HepG2 (cell line): ENCODE results near the gene PGP. TPM values are rescaled to one million over a fixed set of nuclear protein-coding genes. Genes with fewer than 3 reads are reported as not detected.

Experiments
- ATAC-seq: fragments of 200-7000 bp; cut with Tn5 transposase; 3 replicates; pipeline ENCODE4 v1.9.1; 2020; ENCODE audit warnings: mild to moderate bottlenecking, moderate library complexity
- BruUV-seq: library from RNA; stranded (reverse); fragments of 400-500 nt; replicated peaks from 2 replicates; lab custom pipeline; 2021; lab: Mats Ljungman, UMichigan
- CTCF ChIA-PET: fragments of 300-600 bp; formaldehyde crosslinking; extraction: SDS; loops from one replicate; lab custom pipeline; 2021; ENCODE audit warnings: low total read pairs, inconsistent platforms, low intra/inter-chr PET ratio; lab: Yijun Ruan, JAX
- POLR2A ChIA-PET: fragments of 350-600 bp; sonication (Branson Sonifier 250); formaldehyde crosslinking; loops from one replicate; lab custom pipeline; 2020; ENCODE audit warnings: antibody characterized with exemption, inconsistent platforms; lab: Yijun Ruan, JAX
- DNase-seq: peaks from one replicate; pipeline ENCODE4 v3.0.0-alpha.2; 2015; ENCODE audit warnings: low spot score
- FAIRE-seq: peaks from 3 replicates; lab custom pipeline; 2011; peaks lifted over from hg19 to GRCh38; lab: Jason Lieb, UNC
- H2AFZ ChIP-seq: one replicate; pipeline ENCODE4 v1.6.1; 2011; ENCODE audit warnings: low read length, inconsistent platforms
- H3K27ac ChIP-seq: fragments of 300-600 bp; 3 replicates; pipeline ENCODE4 v1.8.0; 2011; ENCODE audit warnings: mixed run types, mild to moderate bottlenecking, mixed read lengths, low read length, inconsistent platforms; ENCODE audit not compliant: insufficient read depth; ENCODE audit errors: extremely low read length
- H3K27me3 ChIP-seq, 2 experiments: fragments of 200-600 bp in 1 of 2; 2 replicates in 1 of 2; 3 replicates in 1 of 2; pipeline versions ENCODE4 v1.6.0 to v1.8.0; 2011; ENCODE audit warnings: low read length in 2 of 2, mild to moderate bottlenecking in 2 of 2, moderate library complexity in 2 of 2, inconsistent platforms in 1 of 2; ENCODE audit not compliant: insufficient read depth in 2 of 2, control insufficient read depth in 1 of 2
- H3K36me3 ChIP-seq, 2 experiments: fragments of 200-600 bp in 1 of 2; replicated peaks in 1 of 2; 2 replicates in 1 of 2; 3 replicates in 1 of 2; pipeline versions ENCODE4 v1.5.1 to v1.8.0; 2011; ENCODE audit warnings: low read length in 2 of 2, inconsistent platforms in 1 of 2; ENCODE audit not compliant: insufficient read depth in 2 of 2, control insufficient read depth in 1 of 2
- H3K4me1 ChIP-seq: 2 replicates; pipeline ENCODE4 v1.5.1; 2012; ENCODE audit warnings: low read length, inconsistent platforms; ENCODE audit not compliant: insufficient read depth
- H3K4me2 ChIP-seq: 2 replicates; pipeline ENCODE4 v1.6.0; 2011; ENCODE audit warnings: low read depth, low read length, inconsistent platforms
- H3K4me3 ChIP-seq, 3 experiments: fragments of 200-600 bp in 1 of 3; sonication (generic), shearing (Covaris generic) in 1 of 3; replicated peaks in 1 of 3; 2 replicates each; pipeline ENCODE4 v1.5.1; 2011 to 2016; ENCODE audit warnings: low read length in 3 of 3, inconsistent platforms in 2 of 3, low read depth in 2 of 3, mild to moderate bottlenecking in 2 of 3, control low read depth in 1 of 3, mixed read lengths in 1 of 3; ENCODE audit not compliant: insufficient read depth in 1 of 3
- H3K79me2 ChIP-seq: one replicate; pipeline ENCODE4 v1.6.1; 2011; ENCODE audit warnings: low read length, inconsistent platforms; ENCODE audit not compliant: insufficient read depth
- H3K9ac ChIP-seq: 2 replicates; pipeline ENCODE4 v1.6.0; 2011; ENCODE audit warnings: mild to moderate bottlenecking, low read depth, low read length, inconsistent platforms; ENCODE audit not compliant: insufficient read depth
- H3K9me3 ChIP-seq: 2 replicates; pipeline ENCODE4 v1.5.1; 2012; ENCODE audit warnings: mild to moderate bottlenecking, low read length
- H4K20me1 ChIP-seq: 2 replicates; pipeline ENCODE4 v1.6.0; 2011; ENCODE audit warnings: inconsistent platforms, mild to moderate bottlenecking, low read length, moderate library complexity; ENCODE audit not compliant: insufficient read depth
- AGO2 ChIP-seq: fragments of 200-400 bp; formaldehyde crosslinking; optimal IDR thresholded peaks from 2 replicates; pipeline ENCODE3; 2017; ENCODE audit warnings: mild to moderate bottlenecking, low read depth, low read length, moderate library complexity
- KLF12 ChIP-seq: sonication (generic); formaldehyde crosslinking; IDR thresholded peaks from 2 replicates; pipeline ENCODE4 v1.4.0; 2020; ENCODE audit warnings: missing genetic modification reagents, borderline replicate concordance
- PAWR ChIP-seq: sonication (generic); formaldehyde crosslinking; IDR thresholded peaks from 2 replicates; pipeline ENCODE4 v1.4.0; 2020; ENCODE audit warnings: missing genetic modification reagents, mild to moderate bottlenecking, borderline replicate concordance
- RBFOX2 ChIP-seq: fragments of 200-400 bp; formaldehyde crosslinking; IDR thresholded peaks from 2 replicates; pipeline ENCODE4 v1.6.1; 2017; ENCODE audit warnings: low read depth, mild to moderate bottlenecking, low read length
- ZNF121 ChIP-seq: sonication (generic); formaldehyde crosslinking; IDR thresholded peaks from 2 replicates; pipeline ENCODE4 v1.5.0; 2020; ENCODE audit warnings: mild to moderate bottlenecking, missing genetic modification reagents
- ZNF431 ChIP-seq: sonication (generic); formaldehyde crosslinking; IDR thresholded peaks from 2 replicates; pipeline ENCODE4 v1.9.0; 2022; ENCODE audit warnings: missing genetic modification reagents, low read depth, mild to moderate bottlenecking, borderline replicate concordance
- ZSCAN29 ChIP-seq: sonication (generic); formaldehyde crosslinking; conservative IDR thresholded peaks from 2 replicates; pipeline ENCODE4 v1.4.0; 2020; ENCODE audit warnings: mild to moderate bottlenecking, missing genetic modification reagents
- WGBS: methylation state at CpG from one replicate; pipeline ENCODE4 v1.1.6; 2017; ENCODE audit warnings: low lambda C conversion rate; 5-methylcytosine and 5-hydroxymethylcytosine counted together
- in situ Hi-C: cut with HindIII; loops from 2 replicates; pipeline ENCODE4 v1.10.0; 2017; ENCODE audit warnings: low pct_unique_long_range_greater_than_20kb; ENCODE audit not compliant: extremely low pct_ligation_motif_present
- intact Hi-C: fragments of 100-400 bp; cut with micrococcal nuclease; formaldehyde crosslinking; loops from one replicate; pipeline ENCODE4 v1.10.0; 2022; ENCODE audit not compliant: unreplicated experiment
- polyA plus RNA-seq, 8 experiments: library from polyadenylated mRNA; depleted of rRNA in 3 of 8; stranded (reverse) in 7 of 8; unstranded in 1 of 8; fragments of >200 nt; fragmentation: Illumina TruSeq in 4 of 8; extraction: Trizol in 4 of 8; gene quantifications; 2 replicates each; pipeline versions ENCODE4 v1.2.1 to v1.2.3, GENCODE V29; 2011 to 2016; ENCODE audit warnings: low read depth in 4 of 8, missing spikeins in 1 of 8, mixed read lengths in 1 of 8; ENCODE audit not compliant: insufficient read depth in 1 of 8
- total RNA-seq, 5 experiments: library from RNA; depleted of rRNA; stranded (reverse); fragments of >200 nt; fragmentation: Illumina TruSeq; extraction: Trizol; gene quantifications; 2 replicates each; pipeline ENCODE4 v1.2.3, GENCODE V29; 2016; ENCODE audit warnings: low read depth in 1 of 5

The PGP gene
- total and polyA plus RNA-seq, 2 of the 13 experiments (the other 11 are each of a cell fraction or from before 2014, with no cell fraction given): 7.3 to 18.3 TPM

DNA sequence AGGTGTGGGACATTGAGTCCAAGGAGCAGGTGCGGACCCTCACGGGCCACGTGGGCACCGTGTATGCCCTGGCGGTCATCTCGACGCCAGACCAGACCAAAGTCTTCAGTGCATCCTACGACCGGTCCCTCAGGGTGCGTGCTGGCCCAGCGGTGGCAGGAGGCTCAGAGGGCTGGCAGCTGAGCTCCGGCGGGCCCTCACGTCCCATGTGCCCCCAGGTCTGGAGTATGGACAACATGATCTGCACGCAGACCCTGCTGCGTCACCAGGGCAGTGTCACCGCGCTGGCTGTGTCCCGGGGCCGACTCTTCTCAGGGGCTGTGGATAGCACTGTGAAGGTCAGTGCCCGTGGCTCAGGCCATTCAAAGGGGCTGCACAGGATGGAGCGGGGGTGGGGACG, 38.6 kb downstream of the PGP start:
- no peak for TF ChIP-seq RBFOX2
- TF ChIP-seq ZNF431 (CRISPR knock-in tag): no peak
- TF ChIP-seq ZNF121 (CRISPR knock-in tag): no peak
- no peak for TF ChIP-seq PAWR (CRISPR knock-in tag)
- no peak for TF ChIP-seq ZSCAN29 (CRISPR knock-in tag)
- intact Hi-C loops: no loop called here
- Histone ChIP-seq H3K36me3 (peaks cover 10 to 26% of the 10 kb centered on the region in 2 experiments; a peak in 2 of 5 replicates), H3K27me3 (no peaks in the 10 kb centered on the region), H3K4me1 (no peaks in the 10 kb centered on the region; the same call in 1 of the 2 replicates), H3K79me2 (no peaks in the 10 kb centered on the region), H3K4me3 (no peak overlapping the region), H4K20me1 (no peaks in the 10 kb centered on the region), H3K9me3 (no peaks in the 10 kb centered on the region), H3K4me2 (no peak overlapping the region), H3K9ac (no peak overlapping the region), H2AFZ (no peak overlapping the region), H3K27ac (no peak overlapping the region)
- WGBS: 99% methylated on average over 16 of the region's 23 CpGs
- no TSS peak for BruUV-seq
- FAIRE-seq (no peak), DNase-seq (no peak), ATAC-seq (no peak)
- ChIA-PET POLR2A (no interaction called here), CTCF (no interaction called here)
- in situ Hi-C loops: no loop called here

DNA sequence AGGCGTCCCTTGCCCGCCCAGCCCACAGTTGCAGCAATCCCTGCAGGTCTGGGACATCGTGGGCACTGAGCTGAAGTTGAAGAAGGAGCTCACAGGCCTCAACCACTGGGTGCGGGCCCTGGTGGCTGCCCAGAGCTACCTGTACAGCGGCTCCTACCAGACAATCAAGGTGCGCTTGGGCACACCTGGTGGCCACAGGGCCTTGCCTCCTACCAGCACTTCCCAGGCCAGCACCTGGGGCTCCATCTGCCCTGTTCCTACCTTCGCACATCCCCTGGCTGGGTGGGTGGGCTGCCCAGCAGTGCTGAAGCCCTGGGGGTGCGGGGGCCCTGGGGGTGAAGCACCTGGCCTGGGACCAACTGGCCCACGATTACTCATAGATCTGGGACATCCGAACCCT, 39.2 kb downstream of the PGP start:
- POLR2A ChIA-PET: no interaction called here
- Histone ChIP-seq H2AFZ (no peak overlapping the region), H3K9me3 (no peaks in the 10 kb centered on the region), H3K27ac (no peak overlapping the region), H3K9ac (no peak overlapping the region), H3K27me3 (no peaks in the 10 kb centered on the region), H4K20me1 (no peaks in the 10 kb centered on the region), H3K4me3 (no peak overlapping the region), H3K36me3 (peaks cover 10 to 26% of the 10 kb centered on the region in 2 experiments; a peak in 2 of 5 replicates), H3K79me2 (no peaks in the 10 kb centered on the region), H3K4me1 (no peaks in the 10 kb centered on the region), H3K4me2 (no peak overlapping the region)
- DNase-seq (no peak), ATAC-seq (peak; percentile 3; the same call in 1 of the 3 replicates), FAIRE-seq (no peak)
- CTCF ChIA-PET: no interaction called here
- intact Hi-C loops: no loop called here
- TF ChIP-seq KLF12 (CRISPR knock-in tag) (no peak), AGO2 (peak; percentile 10)
- WGBS: 89% methylated on average over 3 of the region's 10 CpGs
- in situ Hi-C loops: no loop called here
- no TSS peak for BruUV-seq
